Keratinocyte (primary cell): ENCODE results near the gene PRKAR1A.

Experiments
- EZH2 ChIP-seq: IDR thresholded peaks from one replicate; pipeline ENCODE4 v1.6.1; 2012; ENCODE audit warnings: inconsistent platforms, mild to moderate bottlenecking, low read length, moderate library complexity
- TF ChIP-seq, protein P1 (sequence below), 3 experiments: IDR thresholded peaks in 1 of 3; conservative IDR thresholded peaks in 1 of 3; optimal IDR thresholded peaks in 1 of 3; 2 replicates in 2 of 3; 3 replicates in 1 of 3; pipeline versions ENCODE3 to v1.5.1; 2011; ENCODE audit warnings: low read length in 3 of 3, mild to moderate bottlenecking in 3 of 3, moderate library complexity in 2 of 3, control low read depth in 1 of 3, inconsistent platforms in 1 of 3; ENCODE audit not compliant: insufficient read depth in 2 of 3; ENCODE audit errors: extremely low read depth in 1 of 3

GRCh38 chr17:68560966-68561720, 48.9 kb downstream of the PRKAR1A start:
- TF ChIP-seq, protein P1, sequence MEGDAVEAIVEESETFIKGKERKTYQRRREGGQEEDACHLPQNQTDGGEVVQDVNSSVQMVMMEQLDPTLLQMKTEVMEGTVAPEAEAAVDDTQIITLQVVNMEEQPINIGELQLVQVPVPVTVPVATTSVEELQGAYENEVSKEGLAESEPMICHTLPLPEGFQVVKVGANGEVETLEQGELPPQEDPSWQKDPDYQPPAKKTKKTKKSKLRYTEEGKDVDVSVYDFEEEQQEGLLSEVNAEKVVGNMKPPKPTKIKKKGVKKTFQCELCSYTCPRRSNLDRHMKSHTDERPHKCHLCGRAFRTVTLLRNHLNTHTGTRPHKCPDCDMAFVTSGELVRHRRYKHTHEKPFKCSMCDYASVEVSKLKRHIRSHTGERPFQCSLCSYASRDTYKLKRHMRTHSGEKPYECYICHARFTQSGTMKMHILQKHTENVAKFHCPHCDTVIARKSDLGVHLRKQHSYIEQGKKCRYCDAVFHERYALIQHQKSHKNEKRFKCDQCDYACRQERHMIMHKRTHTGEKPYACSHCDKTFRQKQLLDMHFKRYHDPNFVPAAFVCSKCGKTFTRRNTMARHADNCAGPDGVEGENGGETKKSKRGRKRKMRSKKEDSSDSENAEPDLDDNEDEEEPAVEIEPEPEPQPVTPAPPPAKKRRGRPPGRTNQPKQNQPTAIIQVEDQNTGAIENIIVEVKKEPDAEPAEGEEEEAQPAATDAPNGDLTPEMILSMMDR (optimal IDR thresholded peaks at IDR 0.05 in 1 of 3, IDR thresholded peaks at IDR 0.05 in 1 of 3, conservative IDR thresholded peaks at IDR 0.05 in 1 of 3; ENCODE audit: extremely low read depth in 1 of 3, insufficient read depth in 2 of 3, low read length in 3 of 3), result no peak
- TF ChIP-seq EZH2, result no peak
